GM21515 (cell line): ENCODE data around the gene GALNT13.

Experiments
- ATAC-seq: cut with Tn5 transposase; IDR thresholded peaks from one replicate; pipeline ENCODE4 v1.9.1; 2021; ENCODE audit not compliant: unreplicated experiment

Gene GALNT13

DNA sequence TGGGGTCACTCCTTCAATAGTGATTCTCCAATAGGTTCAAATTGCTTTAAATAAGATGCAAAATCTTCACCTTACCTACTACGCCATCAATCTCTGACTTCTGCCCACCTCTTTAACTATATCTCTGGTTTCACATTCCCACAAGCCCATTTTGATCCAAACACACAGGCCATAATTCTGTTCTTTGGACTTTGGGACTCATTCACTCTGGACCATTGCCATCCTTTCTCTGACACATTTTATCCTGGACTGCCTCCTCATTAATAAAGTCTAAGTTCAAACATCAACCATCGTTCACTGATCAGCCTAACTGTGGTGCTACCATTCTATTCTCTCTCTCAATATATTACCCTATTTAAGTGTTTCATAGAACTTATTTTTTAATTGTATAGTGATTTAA lies 332.2 kb downstream of the GALNT13 start:
- ATAC-seq: no peak

GRCh38 chr2:154207288-154208047 lies 335.7 kb downstream of the GALNT13 start:
- ATAC-seq: no peak

DNA sequence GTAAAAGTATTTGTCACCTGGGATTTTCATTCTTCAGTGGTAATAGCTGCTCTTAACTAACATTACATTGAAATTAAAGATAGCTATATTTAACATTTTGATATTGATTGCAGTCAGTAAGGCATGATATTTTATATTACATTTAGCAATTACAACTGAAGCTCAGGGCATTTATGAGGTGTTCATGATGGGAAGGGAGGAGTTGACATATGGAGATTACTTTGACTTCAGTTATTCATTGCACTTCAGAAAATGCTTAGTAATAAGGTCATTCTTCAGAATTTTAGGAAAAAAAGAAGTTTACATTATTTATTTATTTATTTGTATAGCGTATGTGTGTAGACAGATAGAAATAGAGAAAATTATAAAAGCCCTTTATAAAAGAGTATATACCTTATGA lies 352.0 kb downstream of the GALNT13 start:
- ATAC-seq: no peak

DNA sequence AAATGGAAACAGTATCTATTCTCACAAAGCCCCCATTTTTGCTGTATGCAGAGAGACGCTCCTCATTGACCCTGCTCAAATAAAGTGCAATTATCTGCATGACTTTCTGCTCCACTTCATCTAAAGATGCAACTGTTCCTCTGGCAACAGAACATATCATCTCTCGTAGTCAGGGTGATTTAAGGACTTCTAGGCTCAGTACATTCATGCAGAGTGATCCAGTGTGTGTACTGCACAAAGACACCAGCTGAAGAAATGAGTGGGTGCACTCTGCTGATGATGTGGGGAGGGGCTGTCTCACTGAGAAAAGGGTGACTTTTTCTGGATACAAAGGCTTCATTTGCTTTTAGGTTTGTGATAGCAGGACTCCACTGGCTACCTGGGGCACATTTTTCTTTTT lies 355.2 kb downstream of the GALNT13 start:
- no peak for ATAC-seq

- ATAC-seq: no peak
Measured at GRCh38 chr2:154228566-154229280, 357.0 kb downstream of the GALNT13 start.

DNA sequence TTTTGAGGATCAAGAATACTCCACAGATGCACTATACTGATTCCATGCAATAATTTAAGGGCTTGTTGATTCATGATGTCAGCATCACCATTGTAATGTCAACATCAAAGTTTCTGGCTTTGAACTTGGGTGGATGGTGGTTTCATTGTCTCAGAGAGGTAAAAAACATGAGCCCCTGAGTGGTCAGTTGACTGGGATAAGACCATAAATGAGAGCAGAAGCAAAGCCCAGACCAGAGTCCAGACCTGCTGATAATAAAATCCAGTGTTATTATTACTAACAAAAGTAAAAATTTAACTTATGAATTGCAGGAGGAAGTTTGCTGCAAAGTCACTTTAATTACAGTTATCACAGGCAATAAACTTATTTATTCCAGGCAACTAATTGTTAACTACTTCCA lies 358.2 kb downstream of the GALNT13 start:
- ATAC-seq: no peak

- ATAC-seq: no peak
Measured at GRCh38 chr2:154231021-154231420, 359.3 kb downstream of the GALNT13 start.

DNA sequence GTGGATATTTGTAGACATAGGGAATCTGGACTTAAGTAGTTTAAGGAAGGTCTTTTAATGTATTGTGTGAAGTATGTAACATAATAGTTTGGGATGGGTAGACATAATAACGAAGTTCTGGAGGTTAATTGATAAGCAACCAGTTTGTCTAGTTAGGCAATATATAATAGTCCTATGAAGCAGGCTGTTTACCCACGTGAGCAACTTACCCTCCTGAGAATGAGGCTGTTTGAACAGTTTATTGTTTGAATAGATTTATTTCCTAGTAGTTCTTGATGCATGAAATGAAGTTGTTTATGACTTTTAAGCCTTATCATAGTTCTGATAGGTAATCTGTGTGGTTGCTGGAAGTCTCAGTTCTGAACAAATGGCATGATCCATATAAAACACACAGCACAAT lies 361.5 kb downstream of the GALNT13 start:
- ATAC-seq: no peak

DNA sequence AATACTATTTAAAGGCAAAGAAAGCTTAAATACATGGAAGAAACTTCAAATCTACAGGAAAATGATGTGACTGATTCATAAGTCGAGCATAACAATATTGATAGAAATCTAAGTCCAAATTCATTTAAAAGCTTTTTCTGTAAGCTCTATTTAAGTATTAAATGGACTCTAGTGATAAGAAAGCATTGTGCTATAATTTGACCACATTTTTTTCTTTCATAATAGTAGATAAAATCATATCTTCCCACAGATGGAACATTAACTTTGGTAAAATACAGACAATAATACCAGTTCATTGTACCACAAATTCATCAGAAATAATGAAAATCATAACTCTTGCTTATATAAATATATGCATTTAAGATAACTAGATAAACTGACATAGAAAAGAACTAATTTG lies 366.5 kb downstream of the GALNT13 start:
- no peak for ATAC-seq

DNA sequence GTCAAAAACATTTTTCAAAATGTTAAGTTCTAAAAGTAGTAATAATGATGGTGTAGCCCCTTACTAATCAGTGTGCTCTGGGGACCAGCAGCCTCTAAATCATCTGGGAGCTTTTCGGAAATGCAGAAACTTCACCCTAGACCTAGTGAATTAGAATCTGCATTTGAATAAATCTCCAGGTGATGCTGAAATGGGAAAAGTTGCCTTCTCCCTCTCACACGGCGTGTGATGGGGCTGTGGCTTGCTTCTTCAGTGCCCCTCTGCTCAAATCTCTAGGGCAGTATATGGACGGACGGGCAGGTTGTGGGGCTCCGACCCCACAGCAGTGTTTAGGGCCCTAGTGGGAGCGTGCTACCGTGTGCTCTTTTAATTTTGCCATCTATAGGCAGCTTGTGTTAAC lies 368.6 kb downstream of the GALNT13 start:
- ATAC-seq: no peak

GRCh38 chr2:154240921-154241379 lies 369.2 kb downstream of the GALNT13 start:
- no peak for ATAC-seq

GRCh38 chr2:154242687-154243086 lies 371.0 kb downstream of the GALNT13 start:
- ATAC-seq: no peak

DNA sequence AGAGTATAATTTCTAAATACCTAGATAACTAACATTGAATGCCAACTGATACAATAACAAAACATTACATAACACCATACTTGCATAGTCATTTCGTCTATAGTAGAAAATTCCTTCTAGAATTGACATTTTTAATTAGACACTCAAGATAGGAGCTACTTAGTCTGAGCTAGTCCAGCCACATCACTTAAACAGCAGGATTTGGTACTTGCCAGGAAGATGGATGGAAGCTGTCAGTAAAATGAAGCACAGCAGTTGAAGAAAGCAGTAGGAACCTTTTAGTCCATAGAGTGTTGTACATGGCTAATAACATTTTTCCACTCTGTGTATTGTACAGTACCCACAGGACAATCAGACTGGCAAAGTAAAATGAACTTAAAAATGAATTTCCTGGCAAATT lies 372.0 kb downstream of the GALNT13 start:
- no peak for ATAC-seq

DNA sequence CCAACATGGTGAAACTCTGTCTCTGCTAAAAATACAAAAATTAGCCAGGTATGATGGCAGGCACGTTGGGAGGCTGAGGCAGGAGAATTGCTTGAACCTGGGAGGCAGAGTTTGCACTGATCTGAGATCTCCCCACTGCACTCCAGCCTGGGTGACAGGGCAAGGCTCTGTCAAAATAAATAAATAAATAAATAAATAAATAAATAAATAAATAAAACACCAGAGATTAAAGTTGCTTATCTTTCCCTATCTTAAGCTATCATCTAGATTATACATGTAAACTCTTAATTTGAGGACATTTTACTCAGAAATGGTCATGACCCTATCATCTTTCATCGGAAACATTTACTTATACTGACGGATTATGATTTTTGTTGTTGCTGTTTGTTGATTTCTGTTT lies 373.2 kb downstream of the GALNT13 start:
- ATAC-seq: no peak

DNA sequence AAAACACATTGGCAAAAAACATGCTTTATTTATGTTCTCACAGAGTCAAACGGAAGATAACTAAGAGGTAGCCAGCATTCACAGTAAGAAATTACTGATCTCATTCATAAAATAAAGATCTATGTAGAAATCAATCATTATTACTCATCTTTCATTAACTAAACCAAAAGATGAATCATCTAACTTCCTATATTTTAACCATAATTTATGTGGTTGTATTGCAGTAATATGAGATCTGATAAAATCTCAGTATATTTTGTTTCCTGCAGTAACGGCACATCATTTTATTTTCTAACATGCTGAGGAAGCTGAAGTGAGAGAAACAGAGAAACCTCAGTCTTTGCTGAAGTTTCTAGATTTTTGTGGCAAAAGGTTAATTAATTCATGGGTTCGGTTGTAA lies 375.8 kb downstream of the GALNT13 start:
- ATAC-seq: no peak

- no peak for ATAC-seq
Measured at GRCh38 chr2:154256136-154256535, 384.4 kb downstream of the GALNT13 start.

DNA sequence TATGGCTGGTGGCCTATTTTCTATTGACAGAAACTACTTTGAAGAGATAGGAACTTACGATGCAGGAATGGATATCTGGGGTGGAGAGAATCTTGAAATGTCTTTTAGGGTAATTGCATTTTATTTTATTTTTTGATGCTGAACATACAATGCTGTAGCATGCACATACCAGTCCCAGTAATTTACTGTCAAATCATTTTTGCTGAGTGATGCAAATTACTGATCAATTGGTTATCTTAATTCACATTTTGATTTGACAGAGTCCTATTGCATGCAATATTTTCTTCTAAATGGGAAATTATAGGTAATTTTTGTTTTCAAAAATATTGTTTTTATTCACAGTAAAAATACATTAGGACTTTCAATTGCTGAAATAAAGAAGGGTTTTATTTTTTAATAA lies 387.3 kb downstream of the GALNT13 start:
- no peak for ATAC-seq

DNA sequence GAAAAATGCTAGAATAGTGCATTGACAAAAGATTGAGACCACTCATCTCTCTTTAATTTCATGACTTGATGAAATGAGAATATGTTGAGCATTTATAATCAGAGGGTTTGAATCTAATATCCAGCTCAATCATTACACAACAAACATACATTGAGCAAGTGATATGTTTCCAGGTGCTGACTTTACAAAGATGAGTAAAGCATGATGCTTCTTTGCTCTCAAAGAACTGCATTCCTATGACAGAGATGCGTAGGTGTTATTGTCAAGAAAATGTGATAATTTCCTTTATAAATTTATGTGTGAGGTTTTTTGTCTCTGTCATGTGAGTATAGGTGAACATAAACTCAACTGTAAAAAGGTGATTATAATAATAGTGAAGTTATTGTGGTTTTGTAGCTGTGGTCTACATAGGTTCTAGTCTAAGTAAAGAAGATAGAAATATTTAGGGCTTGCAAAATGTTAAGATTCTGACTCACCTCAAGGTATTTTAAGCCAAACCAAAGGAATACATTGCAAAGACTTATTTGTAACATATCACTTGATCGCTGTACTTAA lies 389.8 kb downstream of the GALNT13 start:
- no peak for ATAC-seq

DNA sequence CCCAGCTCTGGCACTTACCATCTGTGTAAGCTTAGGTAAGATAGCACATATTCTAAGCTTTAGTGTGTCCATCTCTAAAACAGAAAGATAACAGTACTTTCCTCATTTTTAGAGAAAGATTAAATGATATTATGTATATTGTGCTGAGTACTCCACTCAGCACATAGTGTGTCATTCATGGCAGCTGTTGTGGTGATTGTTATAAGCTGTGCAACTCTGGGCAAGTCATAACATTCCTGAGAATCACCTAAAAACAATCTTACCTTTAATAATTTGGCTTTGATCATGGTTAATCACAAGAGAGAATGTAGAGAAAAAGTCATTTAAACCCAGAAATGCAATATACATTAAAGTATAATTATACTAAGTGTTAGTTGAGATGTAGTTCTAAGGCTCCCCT lies 391.5 kb downstream of the GALNT13 start:
- no peak for ATAC-seq

DNA sequence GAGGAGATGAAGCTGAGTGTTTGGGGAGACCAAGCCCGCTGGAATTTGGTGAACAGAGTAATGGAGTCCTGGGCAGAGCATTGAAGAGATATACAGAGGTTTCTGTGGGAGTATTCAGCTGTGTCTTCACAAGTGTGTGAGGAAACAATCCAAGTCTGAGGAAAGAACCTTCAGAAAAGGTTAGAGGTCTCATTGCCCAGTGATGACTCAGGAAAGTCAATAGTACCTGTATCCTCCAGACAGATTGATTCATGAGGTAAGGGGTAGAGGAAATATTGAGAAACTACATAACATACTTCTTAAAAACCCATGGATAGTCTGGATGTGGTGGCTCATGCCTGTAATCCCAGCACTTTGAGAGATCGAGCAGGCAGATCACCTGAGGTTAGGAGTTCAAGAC lies 392.3 kb downstream of the GALNT13 start:
- ATAC-seq: no peak

- ATAC-seq: no peak
Measured at GRCh38 chr2:154267983-154268382, 396.3 kb downstream of the GALNT13 start.

DNA sequence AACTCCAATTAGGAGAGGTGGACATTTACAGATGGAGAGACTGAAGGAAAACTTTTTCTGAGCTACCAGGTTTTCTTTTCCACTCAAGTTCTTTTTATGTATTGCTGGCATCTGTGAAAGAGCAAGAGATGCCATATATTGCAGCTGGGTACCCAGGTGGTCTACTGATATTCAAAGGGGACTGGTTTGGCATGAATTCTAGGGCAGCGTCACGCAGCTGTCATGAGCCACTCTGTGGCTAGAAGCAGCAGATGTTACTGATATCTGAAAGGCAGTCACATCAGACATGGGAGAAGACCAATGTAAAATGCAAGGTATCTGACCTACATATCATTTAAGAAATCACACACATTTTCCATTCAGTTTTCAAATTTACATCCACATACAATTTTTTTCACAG lies 408.8 kb downstream of the GALNT13 start:
- no peak for ATAC-seq
